CD4-positive, alpha-beta T cell (primary cell): ENCODE results near the gene CYTL1. TPM values are rescaled to one million over a fixed set of nuclear protein-coding genes. Genes with fewer than 3 reads are reported as not detected.

Experiments
- ATAC-seq: fragments of 200-7000 bp; cut with Tn5 transposase; one replicate; pipeline ENCODE4 v1.10.0; 2022; ENCODE audit warnings: mild to moderate bottlenecking; ENCODE audit not compliant: poor library complexity
- CTCF ChIA-PET: fragments of 350-600 bp; sonication (Branson Sonifier 250); formaldehyde crosslinking; loops from one replicate; lab custom pipeline; 2021; ENCODE audit warnings: antibody characterized with exemption, inconsistent platforms; lab: Charles Lee
- POLR2A ChIA-PET: fragments of 350-600 bp; sonication (Branson Sonifier 250); formaldehyde crosslinking; loops from one replicate; lab custom pipeline; 2021; ENCODE audit warnings: antibody characterized with exemption, inconsistent platforms; lab: Charles Lee
- DNase-seq, 14 experiments: peaks; one replicate each; pipeline ENCODE4 v3.0.0-alpha.2; 2013 to 2020; ENCODE audit warnings: mixed read lengths in 2 of 14
- H3K27ac ChIP-seq, 2 donors: one replicate each; pipeline versions ENCODE4 v1.5.1 to v1.7.0; 2013; ENCODE audit warnings: low read length in 2 of 2, low read depth in 1 of 2, mild to moderate bottlenecking in 1 of 2
- H3K27me3 ChIP-seq, 2 experiments: 1 replicate in 1 of 2; 2 replicates in 1 of 2; pipeline versions ENCODE4 v1.6.1 to v1.7.0; 2013; ENCODE audit warnings: low read length in 2 of 2, control low read depth in 1 of 2, mild to moderate bottlenecking in 1 of 2, moderate library complexity in 1 of 2; ENCODE audit not compliant: insufficient read depth in 2 of 2, control insufficient read depth in 1 of 2
- H3K36me3 ChIP-seq: one replicate; pipeline ENCODE4 v1.6.1; 2013; ENCODE audit warnings: low read length, control low read depth; ENCODE audit not compliant: insufficient read depth
- H3K4me1 ChIP-seq: one replicate; pipeline ENCODE4 v1.6.1; 2013; ENCODE audit warnings: low read length, control low read depth; ENCODE audit not compliant: insufficient read depth
- H3K4me3 ChIP-seq: one replicate; pipeline ENCODE4 v1.5.1; 2013; ENCODE audit warnings: mild to moderate bottlenecking, low read length, moderate library complexity
- H3K9me3 ChIP-seq, 2 experiments: 1 replicate in 1 of 2; 2 replicates in 1 of 2; pipeline versions ENCODE4 v1.6.1 to v1.7.0; 2013; ENCODE audit warnings: low read length in 2 of 2, mild to moderate bottlenecking in 2 of 2, control low read depth in 1 of 2, moderate library complexity in 1 of 2; ENCODE audit not compliant: control insufficient read depth in 1 of 2, insufficient read depth in 1 of 2
- H3K27ac Mint-ChIP-seq: one replicate; pipeline ENCODE4 v1.8.0; 2020; ENCODE audit warnings: mixed read lengths
- H3K27me3 Mint-ChIP-seq: one replicate; pipeline ENCODE4 v1.8.0; 2021; ENCODE audit warnings: mixed read lengths
- H3K36me3 Mint-ChIP-seq: one replicate; pipeline ENCODE4 v1.8.0; 2021; ENCODE audit warnings: low read depth, mixed read lengths
- H3K4me1 Mint-ChIP-seq: one replicate; pipeline ENCODE4 v1.8.0; 2021; ENCODE audit warnings: low read depth, mixed read lengths
- H3K4me3 Mint-ChIP-seq: one replicate; pipeline ENCODE4 v1.8.0; 2020; ENCODE audit warnings: mild to moderate bottlenecking, mixed read lengths
- H3K9me3 Mint-ChIP-seq: one replicate; pipeline ENCODE4 v1.8.0; 2020; ENCODE audit warnings: mixed read lengths
- intact Hi-C, 2 experiments: fragments of 100-400 bp; cut with DNase I in 1 of 2; cut with micrococcal nuclease in 1 of 2; formaldehyde crosslinking; loops; one replicate each; pipeline versions ENCODE4 v1.15.1 to v1.9.0; 2023 to 2025; cut with DNase I, micrococcal nuclease
- total RNA-seq, 174 experiments: library from RNA in 2 of 174; stranded (reverse) in 2 of 174; gene quantifications; one replicate each; pipeline ENCODE4 v1.2.3 and lab custom pipeline; 2021 to 2026
- TF ChIP-seq, protein P1 (sequence below): fragments of 200-600 bp; IDR thresholded peaks from one replicate; pipeline ENCODE4 v1.8.0; 2022; ENCODE audit warnings: antibody characterized with exemption, mild to moderate bottlenecking

The CYTL1 gene
- total RNA-seq, 2 experiments from 2014 or later = not detected

DNA sequence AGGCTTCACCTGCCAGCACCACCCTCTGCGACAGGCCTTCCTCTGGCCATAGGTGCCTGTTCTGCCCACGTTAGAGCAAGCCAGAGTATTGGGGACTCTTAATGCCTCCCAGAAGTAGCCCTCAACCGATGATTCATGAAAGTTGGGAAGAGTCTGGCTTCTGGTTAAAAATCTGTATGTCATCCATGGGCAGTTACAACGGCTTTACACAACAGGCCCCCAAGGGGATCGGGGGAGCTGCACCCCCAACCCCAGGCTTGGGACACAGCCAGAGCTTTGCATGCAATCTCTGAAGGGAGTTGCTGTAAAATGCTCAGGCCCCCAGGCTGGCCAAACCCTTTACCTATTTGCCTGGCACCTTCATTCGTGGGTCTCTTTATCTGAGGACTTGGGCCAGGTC is 5.4 kb upstream of the CYTL1 start:
- ChIA-PET POLR2A (no interaction called here), CTCF (no interaction called here)
- Mint-ChIP-seq H3K4me1 (no peaks in the 10 kb centered on the region), H3K36me3 (no peaks in the 10 kb centered on the region), H3K27ac (no peak overlapping the region), H3K9me3 (no peaks in the 10 kb centered on the region), H3K4me3 (no peak overlapping the region), H3K27me3 (peaks cover 9% of the 10 kb centered on the region)
- Histone ChIP-seq H3K4me3 (no peak overlapping the region), H3K36me3 (no peaks in the 10 kb centered on the region), H3K4me1 (no peaks in the 10 kb centered on the region), H3K27me3 (peaks cover 0 to 5% of the 10 kb centered on the region in 2 experiments), H3K27ac (no peak overlapping the region), H3K9me3 (peaks cover 0 to 8% of the 10 kb centered on the region in 2 experiments)
- intact Hi-C loops = no loop called here
- ATAC-seq = no peak
- no peak for DNase-seq
- TF ChIP-seq, protein P1, sequence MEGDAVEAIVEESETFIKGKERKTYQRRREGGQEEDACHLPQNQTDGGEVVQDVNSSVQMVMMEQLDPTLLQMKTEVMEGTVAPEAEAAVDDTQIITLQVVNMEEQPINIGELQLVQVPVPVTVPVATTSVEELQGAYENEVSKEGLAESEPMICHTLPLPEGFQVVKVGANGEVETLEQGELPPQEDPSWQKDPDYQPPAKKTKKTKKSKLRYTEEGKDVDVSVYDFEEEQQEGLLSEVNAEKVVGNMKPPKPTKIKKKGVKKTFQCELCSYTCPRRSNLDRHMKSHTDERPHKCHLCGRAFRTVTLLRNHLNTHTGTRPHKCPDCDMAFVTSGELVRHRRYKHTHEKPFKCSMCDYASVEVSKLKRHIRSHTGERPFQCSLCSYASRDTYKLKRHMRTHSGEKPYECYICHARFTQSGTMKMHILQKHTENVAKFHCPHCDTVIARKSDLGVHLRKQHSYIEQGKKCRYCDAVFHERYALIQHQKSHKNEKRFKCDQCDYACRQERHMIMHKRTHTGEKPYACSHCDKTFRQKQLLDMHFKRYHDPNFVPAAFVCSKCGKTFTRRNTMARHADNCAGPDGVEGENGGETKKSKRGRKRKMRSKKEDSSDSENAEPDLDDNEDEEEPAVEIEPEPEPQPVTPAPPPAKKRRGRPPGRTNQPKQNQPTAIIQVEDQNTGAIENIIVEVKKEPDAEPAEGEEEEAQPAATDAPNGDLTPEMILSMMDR = no peak

DNA sequence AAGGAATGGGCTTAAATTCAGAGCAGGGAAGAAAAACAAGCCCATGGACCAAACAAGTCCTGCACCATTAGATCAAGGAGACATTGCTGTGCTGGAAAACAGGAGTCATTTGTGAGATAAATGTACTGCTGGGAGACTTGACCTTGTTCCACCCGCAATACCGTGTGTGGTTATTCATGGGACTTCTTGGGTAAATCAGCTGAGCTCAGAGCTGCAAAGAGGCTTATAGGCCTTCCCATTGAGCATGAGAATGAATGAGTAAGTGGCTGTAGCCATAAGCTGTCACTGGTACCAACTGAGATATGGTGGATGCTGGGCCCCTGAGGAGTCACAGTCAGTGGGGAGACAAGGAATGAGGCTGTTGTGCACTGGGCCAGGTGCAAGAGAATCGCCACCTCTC is 2.3 kb upstream of the CYTL1 start:
- CTCF ChIA-PET = no interaction called here
- no peaks in the 10 kb centered on the region for H3K36me3 Mint-ChIP-seq

DNA sequence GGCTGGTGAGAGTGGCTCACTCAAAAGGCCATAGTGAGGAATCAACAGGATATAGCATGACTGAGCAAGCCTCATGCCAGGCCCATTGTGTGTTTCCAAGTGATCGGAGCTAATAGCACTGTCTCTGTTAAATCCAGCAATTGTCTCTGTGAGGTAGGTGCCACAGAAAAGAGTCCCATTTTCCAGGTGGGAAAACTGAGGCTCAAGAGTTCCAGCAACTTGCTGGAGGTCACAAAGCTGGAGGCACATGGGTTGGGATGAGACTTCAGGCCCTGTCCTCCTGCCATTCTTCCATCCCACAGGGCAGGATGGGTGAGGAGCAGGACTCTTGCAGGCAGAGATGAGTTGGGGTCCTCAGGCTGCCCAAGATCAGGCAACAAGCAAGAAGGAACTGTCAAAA is 1.1 kb upstream of the CYTL1 start:
- ChIA-PET POLR2A (no interaction called here), CTCF (no interaction called here)
- Mint-ChIP-seq H3K4me3 (no peak overlapping the region), H3K4me1 (peaks cover 5% of the 10 kb centered on the region), H3K27me3 (peaks cover 26% of the 10 kb centered on the region), H3K9me3 (no peaks in the 10 kb centered on the region), H3K36me3 (no peaks in the 10 kb centered on the region), H3K27ac (no peak overlapping the region)
- H3K4me1 ChIP-seq = peaks cover 5% of the 10 kb centered on the region
- intact Hi-C loops = no loop called here
- TF ChIP-seq, protein P1 = no peak
- H3K27ac ChIP-seq = no peak overlapping the region
- ATAC-seq = no peak
- DNase-seq = no peak
- H3K4me3 ChIP-seq = no peak overlapping the region
- H3K27me3 ChIP-seq = peaks cover 6 to 33% of the 10 kb centered on the region in 2 experiments
- H3K36me3 ChIP-seq = no peaks in the 10 kb centered on the region
- peaks cover 0 to 14% of the 10 kb centered on the region in 2 experiments for H3K9me3 ChIP-seq

More for the DNA sequence above, 2.3 kb upstream of the CYTL1 start:
- Histone ChIP-seq H3K4me3 (no peak overlapping the region), H3K4me1 (peaks cover 5% of the 10 kb centered on the region), H3K9me3 (peaks cover 0 to 14% of the 10 kb centered on the region in 2 experiments), H3K36me3 (no peaks in the 10 kb centered on the region), H3K27me3 (peaks cover 6 to 28% of the 10 kb centered on the region in 2 experiments), H3K27ac (no peak overlapping the region)
- POLR2A ChIA-PET = no interaction called here
- ATAC-seq (no peak), DNase-seq (no peak)
- Mint-ChIP-seq H3K4me3 (no peak overlapping the region), H3K4me1 (peaks cover 5% of the 10 kb centered on the region), H3K27ac (no peak overlapping the region), H3K27me3 (peaks cover 26% of the 10 kb centered on the region), H3K9me3 (no peaks in the 10 kb centered on the region)
- intact Hi-C loops = no loop called here
- TF ChIP-seq, protein P1 = no peak
